HG02642 (cell line): Measurements from ENCODE around the gene IGF2BP1.
"Not testable (repeated sequence)": the region's sequence is repeated elsewhere in the genome, so short reads cannot be mapped to it uniquely, and the experiment has no call there.

Source experiments
- ATAC-seq: cut with Tn5 transposase; IDR thresholded peaks from one replicate; pipeline ENCODE4 v1.9.1; 2021; ENCODE audit warnings: mild to moderate bottlenecking; ENCODE audit not compliant: unreplicated experiment, poor library complexity

IGF2BP1 gene

GRCh38 chr17:49049265-49049664 is 52.1 kb downstream of the IGF2BP1 start:
- no peak for ATAC-seq

- no peak for ATAC-seq
Observed at GRCh38 chr17:49050611-49051010, 53.4 kb downstream of the IGF2BP1 start.

GRCh38 chr17:49051269-49051668 is 54.1 kb downstream of the IGF2BP1 start:
- ATAC-seq, result no peak

DNA sequence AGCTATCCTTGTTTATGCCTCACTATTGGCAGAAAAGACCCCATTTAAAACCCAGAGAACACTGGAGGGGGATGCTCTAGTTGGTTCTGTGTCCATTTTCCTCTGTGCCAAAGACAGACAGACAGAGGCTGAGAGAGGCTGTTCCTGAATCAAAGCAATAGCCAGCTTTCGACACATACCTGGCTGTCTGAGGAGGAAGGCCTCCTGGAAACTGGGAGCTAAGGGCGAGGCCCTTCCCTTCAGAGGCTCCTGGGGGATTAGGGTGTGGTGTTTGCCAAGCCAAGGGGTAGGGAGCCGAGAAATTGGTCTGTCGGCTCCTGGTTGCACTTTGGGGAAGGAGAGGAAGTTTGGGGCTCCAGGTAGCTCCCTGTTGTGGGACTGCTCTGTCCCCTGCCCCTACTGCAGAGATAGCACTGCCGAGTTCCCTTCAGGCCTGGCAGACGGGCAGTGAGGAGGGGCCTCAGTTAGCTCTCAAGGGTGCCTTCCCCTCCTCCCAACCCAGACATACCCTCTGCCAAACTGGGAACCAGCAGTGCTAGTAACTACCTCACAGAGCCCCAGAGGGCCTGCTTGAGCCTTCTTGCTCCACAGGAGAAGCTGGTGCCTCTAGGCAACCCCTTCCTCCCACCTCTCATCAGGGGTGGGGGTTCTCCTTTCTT is 56.1 kb downstream of the IGF2BP1 start:
- ATAC-seq, result no peak

DNA sequence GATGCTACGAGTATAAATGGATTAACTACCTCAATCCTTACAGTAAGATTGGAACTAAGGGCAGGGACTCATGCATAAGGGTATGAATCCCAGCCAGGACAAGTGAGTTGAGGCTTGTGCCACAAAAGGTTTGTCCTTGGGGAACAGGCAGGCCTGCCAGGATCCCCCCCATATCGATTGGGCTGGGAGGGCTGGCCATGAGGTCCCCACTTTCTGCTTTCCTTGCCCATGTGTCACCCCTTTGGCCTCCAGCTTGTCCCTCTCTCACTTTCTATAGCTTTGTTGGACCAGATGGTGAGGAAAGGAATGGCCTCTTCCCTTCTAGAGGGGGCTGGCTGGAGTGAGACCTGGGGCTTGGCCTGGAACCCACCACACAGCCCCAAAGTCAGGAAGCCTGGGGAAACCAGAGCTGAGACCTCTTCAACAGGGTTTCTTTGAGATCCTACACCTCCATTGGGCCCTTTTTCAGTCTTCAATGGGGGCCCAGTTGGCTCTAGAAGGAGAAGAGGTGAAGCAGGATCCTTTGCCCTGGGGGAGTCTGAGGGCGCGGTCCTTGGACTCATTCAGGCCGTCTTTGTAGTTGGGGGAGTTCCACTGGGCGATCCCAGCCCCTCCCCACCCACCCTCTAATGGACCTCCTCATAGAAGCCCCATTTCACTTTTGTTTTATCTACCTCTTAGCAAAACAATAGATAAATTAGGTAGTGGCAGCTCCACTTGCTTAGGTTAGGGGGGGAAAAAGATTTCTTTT is 57.3 kb downstream of the IGF2BP1 start:
- no peak for ATAC-seq

DNA sequence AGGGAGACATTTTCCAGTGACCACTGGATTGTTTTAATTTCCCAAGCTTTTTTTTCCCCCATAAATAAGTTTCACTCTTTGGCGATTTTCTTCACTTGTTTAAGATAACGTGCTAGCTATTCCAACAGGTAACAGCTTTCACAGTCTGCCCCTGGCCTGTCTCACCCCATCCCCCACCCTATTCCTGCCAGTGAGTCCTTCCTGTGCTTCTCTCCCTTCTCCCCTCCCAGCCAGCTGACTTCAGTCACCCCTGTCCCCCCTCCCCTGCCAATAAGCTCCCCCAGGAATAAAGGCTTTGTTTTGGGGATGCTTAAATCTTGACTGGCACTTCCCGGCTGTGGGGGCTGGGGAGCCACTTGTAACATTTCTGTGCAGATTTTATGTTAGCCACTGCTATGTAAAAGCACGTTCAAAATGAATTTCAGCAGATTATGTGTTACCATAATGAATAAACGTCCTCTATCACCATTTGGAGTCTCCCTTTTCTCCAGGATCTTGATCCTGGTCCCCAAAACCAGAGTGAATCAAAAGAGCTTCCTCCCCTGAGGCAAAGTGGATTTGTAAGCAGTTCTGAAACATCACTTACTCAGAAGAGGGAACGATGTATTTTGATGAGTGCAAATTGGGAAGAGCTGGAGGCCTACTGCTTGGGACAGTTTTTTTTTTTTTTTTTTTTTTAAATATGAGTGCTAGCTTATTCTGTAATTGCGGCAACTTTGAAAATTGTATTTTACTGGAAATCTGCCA is 58.2 kb downstream of the IGF2BP1 start:
- ATAC-seq, result no peak

DNA sequence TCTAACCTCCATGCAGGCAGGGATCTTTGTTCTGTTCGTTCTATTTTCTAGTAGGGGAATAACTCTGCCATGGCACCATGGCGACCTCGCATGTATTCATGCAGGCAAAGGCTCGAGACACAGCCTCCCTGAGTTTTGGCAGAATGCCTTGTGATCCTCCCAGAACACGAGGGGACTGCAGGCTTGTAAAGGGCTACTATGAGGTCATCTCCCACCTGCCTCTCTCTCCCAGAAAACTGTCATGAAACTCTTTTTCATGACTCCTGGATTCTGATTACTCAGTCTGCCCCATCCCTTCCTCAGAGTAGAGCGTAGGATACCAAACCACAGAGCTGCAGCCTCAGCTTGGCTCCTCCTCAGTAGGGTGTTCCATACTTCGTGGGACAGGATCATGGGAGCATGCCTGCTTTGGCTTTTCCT is 64.3 kb downstream of the IGF2BP1 start:
- ATAC-seq, result no peak

DNA sequence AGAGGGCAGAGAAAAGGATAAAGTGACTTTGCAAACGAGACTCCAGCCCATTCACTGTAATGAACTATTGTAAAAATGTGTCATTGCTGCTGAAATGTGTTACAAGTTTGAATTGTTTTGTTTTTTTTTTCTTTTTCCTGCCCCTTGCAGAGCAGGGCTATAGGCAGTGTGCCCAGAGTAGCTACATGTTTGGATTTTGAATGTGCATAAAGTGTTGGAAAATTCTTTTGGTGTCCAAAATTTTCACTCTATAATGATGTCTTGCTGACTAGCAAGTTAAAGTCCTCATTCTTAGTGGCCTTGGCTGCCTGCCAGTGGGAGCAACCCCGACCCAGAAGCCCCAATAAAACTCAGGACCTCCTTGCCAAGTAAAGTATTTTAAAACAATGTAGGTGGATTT is 66.5 kb downstream of the IGF2BP1 start:
- ATAC-seq, result no peak

DNA sequence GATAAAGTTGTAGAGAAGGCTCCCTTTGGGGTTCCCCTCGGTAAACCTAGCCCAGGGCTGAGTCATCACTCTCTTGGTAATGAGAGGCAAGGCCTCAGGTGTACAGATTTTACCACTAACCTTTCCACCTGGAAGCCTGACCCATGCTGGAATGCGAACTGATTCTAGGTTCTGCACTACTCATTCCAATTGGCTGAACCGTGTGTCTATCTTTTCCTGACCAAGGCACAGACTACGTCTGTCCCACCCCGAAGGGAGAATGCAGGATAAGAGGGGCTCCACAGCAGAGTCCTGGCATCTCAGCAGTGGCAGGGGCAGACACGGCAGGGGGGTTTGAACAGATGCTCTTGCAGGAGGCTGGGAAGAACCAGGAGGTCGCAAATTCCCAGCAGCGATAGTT is 70.0 kb downstream of the IGF2BP1 start:
- no peak for ATAC-seq

DNA sequence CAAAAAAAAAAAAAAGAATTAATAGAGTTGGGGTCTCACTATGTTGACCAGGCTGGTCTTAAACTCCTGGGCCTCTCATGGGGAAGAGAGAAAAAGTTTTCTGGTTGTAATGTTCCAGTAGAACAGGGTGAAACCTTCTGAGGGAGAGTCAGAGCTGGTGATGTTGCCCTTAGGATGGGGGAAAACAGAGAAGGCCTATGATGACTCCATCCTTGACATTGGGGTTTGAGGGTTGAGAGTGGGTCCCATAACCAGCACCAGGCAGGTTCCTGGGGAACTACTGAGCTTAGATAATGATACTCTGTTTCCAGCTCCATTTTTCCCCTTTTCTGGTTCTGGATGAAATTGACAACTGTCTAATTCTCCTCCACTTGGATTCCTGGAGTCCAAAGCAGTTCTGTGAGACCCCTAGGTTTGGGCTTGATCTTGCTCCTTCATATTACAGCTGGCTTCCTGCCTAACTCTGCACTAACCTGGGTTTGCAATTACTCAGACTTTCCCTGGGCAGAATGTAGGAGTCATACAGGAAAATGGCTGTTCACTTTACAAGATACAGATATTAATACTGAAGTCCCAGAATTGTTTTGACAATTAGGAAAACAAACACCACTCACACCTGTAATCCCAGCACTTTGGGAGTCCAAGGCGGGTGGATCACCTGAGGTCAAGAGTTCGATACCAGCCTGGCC is 72.5 kb downstream of the IGF2BP1 start:
- ATAC-seq, result no peak

DNA sequence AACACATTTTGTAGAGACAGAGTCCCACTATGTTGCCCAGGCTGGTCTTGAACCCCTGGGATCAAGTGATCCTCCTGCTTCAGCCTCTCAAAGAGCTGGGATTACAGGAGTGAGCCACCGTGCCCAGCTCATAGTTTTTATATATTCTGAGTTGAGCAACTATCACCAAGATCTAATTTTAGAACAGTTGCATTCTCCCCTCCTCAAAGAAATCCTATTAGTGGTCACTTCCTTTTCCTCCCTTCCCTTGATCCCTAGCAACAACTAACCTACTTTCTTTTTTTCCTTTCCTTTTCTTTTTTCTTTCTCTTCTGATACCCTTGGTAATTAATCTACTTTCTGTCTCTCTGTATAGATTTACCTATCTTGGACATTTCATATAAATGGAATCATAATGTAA is 73.9 kb downstream of the IGF2BP1 start:
- no peak for ATAC-seq

DNA sequence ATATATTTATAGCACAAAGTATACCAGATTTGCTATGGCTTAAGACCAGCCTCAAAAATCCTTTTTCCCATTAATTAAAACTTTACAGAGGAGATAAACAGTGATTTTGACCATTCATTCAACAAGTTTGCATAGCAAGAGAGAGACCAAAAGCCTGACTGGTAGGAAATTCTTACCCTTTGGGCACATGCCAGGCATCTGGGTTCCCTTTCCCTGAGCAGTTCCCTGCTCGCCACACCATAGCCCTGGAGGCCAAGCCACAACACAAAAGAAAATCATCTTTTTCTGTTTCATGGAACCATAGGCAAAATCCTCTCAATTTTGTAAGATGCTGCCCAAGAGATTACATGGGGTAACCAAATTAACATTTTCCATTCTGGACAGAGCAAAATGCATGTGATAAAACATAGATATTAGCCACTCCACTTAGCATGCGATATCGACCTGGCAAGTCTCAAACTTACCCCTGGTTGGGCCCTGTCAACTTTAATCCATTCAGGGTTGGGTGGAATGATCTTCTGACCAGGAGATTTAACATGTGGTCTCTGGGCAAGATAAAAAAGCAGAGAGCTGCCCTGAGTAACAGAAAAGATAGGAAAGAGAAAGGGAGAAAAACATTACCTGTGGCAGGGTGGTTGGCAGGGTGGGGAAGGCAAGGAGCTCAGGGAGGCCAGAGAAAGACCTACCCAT is 77.8 kb downstream of the IGF2BP1 start:
- ATAC-seq, result no peak

- ATAC-seq, result no peak
Observed at GRCh38 chr17:49076573-49077384, 79.6 kb downstream of the IGF2BP1 start.

GRCh38 chr17:49078248-49078647 is 81.1 kb downstream of the IGF2BP1 start:
- ATAC-seq, result no peak

GRCh38 chr17:49079840-49080663 is 82.9 kb downstream of the IGF2BP1 start:
- no peak for ATAC-seq

- no peak for ATAC-seq
Observed at GRCh38 chr17:49082231-49082630, 85.0 kb downstream of the IGF2BP1 start.

- not testable (repeated sequence) for ATAC-seq
Observed at GRCh38 chr17:49085046-49085445, 87.9 kb downstream of the IGF2BP1 start.

- no peak for ATAC-seq
Observed at GRCh38 chr17:49085565-49086315, 88.6 kb downstream of the IGF2BP1 start.
